Measurements from ENCODE around the gene TMEM125. TPM values are rescaled to one million over a fixed set of nuclear protein-coding genes. Genes with fewer than 3 reads are reported as not detected.

TMEM125 gene
- total RNA-seq, 2 donors from 2014 or later: 0.70 to 2.1 TPM

GRCh38 chr1:43247256-43247921 lies 22.4 kb upstream of the TMEM125 start:
- Histone ChIP-seq H3K27ac (no peak overlapping the region), H3K27me3 (no peaks in the 10 kb centered on the region), H3K36me3 (no peaks in the 10 kb centered on the region)

GRCh38 chr1:43250351-43250761 lies 19.4 kb upstream of the TMEM125 start:
- no peaks in the 10 kb centered on the region for H3K9me3 ChIP-seq
- DNase-seq (ENCODE audit: low spot score): no peak
- H3K27me3 ChIP-seq: no peaks in the 10 kb centered on the region

More at GRCh38 chr1:43247256-43247921, 22.4 kb upstream of the TMEM125 start:
- Histone ChIP-seq H3K4me3 (no peak overlapping the region), H3K9me3 (no peaks in the 10 kb centered on the region), H3K4me1 (no peaks in the 10 kb centered on the region)
- no peak for TF ChIP-seq CTCF (IDR thresholded peaks at IDR 0.05)
- DNase-seq (ENCODE audit: low spot score): no peak

GRCh38 chr1:43251024-43251423 lies 18.8 kb upstream of the TMEM125 start:
- Histone ChIP-seq H3K27ac (no peak overlapping the region), H3K9me3 (no peaks in the 10 kb centered on the region), H3K4me3 (no peak overlapping the region), H3K36me3 (no peaks in the 10 kb centered on the region), H3K4me1 (peaks cover 0 to 7% of the 10 kb centered on the region in 2 donors), H3K27me3 (no peaks in the 10 kb centered on the region)
- no peak for TF ChIP-seq CTCF (IDR thresholded peaks at IDR 0.05)
- no peak for DNase-seq (ENCODE audit: low spot score)

More at GRCh38 chr1:43250351-43250761, 19.4 kb upstream of the TMEM125 start:
- Histone ChIP-seq H3K4me1 (peaks cover 0 to under 1% of the 10 kb centered on the region in 2 donors), H3K4me3 (no peak overlapping the region), H3K27ac (no peak overlapping the region), H3K36me3 (no peaks in the 10 kb centered on the region)
- TF ChIP-seq CTCF (IDR thresholded peaks at IDR 0.05): no peak

- Histone ChIP-seq H3K9me3 (no peaks in the 10 kb centered on the region), H3K27me3 (no peaks in the 10 kb centered on the region), H3K4me3 (no peak overlapping the region), H3K27ac (no peak overlapping the region), H3K4me1 (peaks cover 0 to 17% of the 10 kb centered on the region in 2 donors), H3K36me3 (no peaks in the 10 kb centered on the region)
- DNase-seq (ENCODE audit: low spot score): no peak
- no peak for TF ChIP-seq CTCF (IDR thresholded peaks at IDR 0.05)
Measured at GRCh38 chr1:43252225-43252624, 17.6 kb upstream of the TMEM125 start.

GRCh38 chr1:43253173-43253572 lies 16.6 kb upstream of the TMEM125 start:
- H3K27ac ChIP-seq: no peak overlapping the region
- H3K36me3 ChIP-seq: no peaks in the 10 kb centered on the region
- peaks cover 0 to 17% of the 10 kb centered on the region in 2 donors for H3K4me1 ChIP-seq
- DNase-seq (ENCODE audit: low spot score): no peak
- TF ChIP-seq CTCF (IDR thresholded peaks at IDR 0.05): no peak
- H3K4me3 ChIP-seq: no peak overlapping the region
- no peaks in the 10 kb centered on the region for H3K9me3 ChIP-seq
- H3K27me3 ChIP-seq: no peaks in the 10 kb centered on the region

GRCh38 chr1:43253876-43254275 lies 15.9 kb upstream of the TMEM125 start:
- DNase-seq (ENCODE audit: low spot score): no peak
- H3K4me3 ChIP-seq: no peak overlapping the region
- peaks cover 0 to 17% of the 10 kb centered on the region in 2 donors for H3K4me1 ChIP-seq
- no peak for TF ChIP-seq CTCF (IDR thresholded peaks at IDR 0.05)
- H3K36me3 ChIP-seq: no peaks in the 10 kb centered on the region
- no peak overlapping the region for H3K27ac ChIP-seq
- no peaks in the 10 kb centered on the region for H3K27me3 ChIP-seq
- H3K9me3 ChIP-seq: no peaks in the 10 kb centered on the region
